NCI-H1417 (cell line): Measurements from ENCODE around the gene CIART.
"Not testable (repeated sequence)": the region's sequence is repeated elsewhere in the genome, so short reads cannot be mapped to it uniquely, and the experiment has no call there.

Experiments
- DNase-seq, 3 experiments: peaks; one replicate each; lab custom pipeline; 2025; lab: John Stamatoyannopoulos, UW

The CIART gene

DNA sequence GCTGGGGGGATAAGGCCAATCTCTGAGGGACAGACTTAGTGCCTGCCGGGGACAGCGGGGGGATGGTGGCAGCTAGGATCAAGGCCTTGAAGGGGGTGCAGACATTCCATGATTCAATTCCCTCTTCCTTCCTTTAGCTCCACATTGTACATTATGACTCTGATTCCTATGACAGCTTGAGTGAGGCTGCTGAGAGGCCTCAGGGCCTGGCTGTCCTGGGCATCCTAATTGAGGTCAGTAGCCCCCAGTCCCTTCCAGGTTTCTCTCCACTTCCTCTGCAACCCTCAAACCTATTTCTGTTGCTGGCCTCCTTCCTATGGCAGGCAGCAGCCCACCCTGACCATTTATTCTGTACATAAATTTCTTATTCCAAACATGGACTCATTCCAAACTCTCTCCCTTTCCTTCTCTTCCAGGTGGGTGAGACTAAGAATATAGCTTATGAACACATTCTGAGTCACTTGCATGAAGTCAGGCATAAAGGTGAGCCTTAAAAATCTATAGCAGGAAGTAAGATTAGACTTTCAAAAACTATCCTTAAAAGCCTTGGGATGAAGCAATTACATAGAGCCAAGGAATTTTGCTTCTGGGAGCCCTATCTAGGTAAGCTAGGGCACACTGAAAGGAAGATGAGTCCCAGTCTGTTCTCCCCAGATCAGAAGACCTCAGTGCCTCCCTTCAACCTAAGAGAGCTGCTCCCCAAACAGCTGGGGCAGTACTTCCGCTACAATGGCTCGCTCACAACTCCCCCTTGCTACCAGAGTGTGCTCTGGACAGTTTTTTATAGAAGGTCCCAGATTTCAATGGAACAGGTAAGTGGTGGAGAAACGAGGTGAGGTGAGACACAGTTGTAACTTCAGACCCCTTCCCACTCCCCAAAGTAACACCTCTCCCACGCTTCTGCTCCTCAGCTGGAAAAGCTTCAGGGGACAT, 19.7 kb upstream of the CIART start:
- DNase-seq, result no peak

DNA sequence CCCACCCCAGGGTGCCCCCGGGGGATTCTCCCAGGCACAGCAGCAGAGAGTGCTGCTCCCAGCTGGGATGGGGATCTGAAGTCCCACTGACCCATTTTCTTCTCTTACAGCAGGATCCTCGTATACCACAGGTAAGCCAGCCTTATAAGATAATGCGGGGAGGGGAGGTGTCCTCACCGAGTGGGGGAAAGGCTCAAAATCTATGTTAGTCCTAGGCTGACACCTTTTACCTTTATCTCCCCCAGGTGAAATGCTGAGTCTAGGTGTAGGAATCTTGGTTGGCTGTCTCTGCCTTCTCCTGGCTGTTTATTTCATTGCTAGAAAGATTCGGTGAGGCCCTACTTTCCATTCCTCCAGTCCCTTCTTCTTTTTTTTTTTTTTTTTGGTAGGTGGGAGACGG, 18.8 kb upstream of the CIART start:
- DNase-seq, result no peak

DNA sequence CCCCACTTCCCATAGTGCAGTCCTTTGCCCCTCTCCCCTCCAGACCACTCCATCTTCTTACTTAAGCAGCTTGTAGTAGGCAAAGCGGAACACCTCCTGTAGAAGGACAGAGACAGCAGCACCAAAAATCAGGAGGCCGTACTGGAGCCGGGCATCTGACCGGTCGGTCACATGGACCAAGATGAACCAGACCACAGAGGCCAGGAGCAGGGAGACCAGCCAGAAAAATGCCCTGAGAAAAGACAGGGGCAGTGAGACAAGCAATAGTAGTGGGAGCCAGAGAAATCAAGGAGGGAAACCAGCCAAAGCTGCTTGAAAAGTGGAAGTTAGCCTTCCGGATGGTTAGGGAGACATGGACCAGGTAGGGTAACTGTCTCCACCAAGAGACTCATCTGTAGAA, 14.5 kb upstream of the CIART start:
- DNase-seq, result no peak

DNA sequence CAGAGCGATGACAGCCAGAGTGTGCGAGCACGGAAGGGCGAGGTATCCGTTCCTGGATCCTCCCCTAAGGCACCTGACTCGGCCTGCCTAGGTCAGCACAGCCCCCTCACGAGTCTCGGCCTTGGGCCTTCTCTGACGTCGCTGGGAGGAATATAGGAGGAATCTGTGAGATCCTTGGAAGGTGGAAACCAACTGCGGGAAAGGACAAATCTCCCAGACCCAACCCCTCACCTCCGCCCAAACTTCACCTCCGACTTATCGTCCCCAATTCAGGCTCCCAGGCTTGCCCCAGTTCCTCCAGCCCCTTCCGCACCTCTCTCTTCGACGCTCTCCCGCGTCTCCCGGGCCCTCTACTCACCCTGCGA, 14.0 kb upstream of the CIART start:
- peak in 1 of 3 experiments; percentile 28 for DNase-seq

DNA sequence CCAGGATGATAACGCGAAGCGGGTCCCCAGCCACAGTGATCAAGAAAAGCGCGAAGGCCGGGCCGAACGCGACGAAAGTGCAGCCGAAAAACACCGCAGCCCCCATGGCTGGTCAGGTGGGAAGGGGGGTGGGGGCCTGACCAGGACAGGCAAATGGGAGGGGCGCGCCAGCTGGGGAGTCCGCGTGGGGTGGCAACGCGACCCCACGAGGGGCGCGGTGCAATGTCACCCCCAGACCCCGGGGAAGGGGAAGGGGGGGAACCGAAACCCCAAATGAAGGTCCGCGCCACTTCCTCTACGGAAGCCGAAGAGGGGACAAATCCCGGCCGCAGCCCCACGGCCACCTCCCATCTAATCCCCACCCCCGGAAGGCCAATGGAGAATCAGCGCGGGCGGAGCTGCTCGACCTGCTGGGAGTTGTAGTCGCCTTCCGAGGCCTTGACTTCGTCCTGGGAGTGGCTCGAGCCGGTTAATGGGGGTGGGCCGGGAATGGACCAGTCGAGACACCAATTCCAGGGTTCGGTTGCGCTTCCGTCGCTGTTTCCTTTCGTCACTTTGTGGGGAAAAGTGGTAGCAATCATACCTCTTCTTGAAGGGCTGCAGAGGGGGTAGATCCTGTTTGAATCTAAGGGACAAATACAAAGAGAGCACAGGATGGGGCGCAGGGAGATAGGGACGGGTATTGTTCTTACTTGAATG, 13.5 kb upstream of the CIART start, which contains the start of gene APH1A:
APH1A (minus strand) TSS at position 312 of the 699 bp plus-strand sequence; CDS start at position 106, 206 bp downstream.
- DNase-seq, result peak; percentile 95 to 99 (median 97)

DNA sequence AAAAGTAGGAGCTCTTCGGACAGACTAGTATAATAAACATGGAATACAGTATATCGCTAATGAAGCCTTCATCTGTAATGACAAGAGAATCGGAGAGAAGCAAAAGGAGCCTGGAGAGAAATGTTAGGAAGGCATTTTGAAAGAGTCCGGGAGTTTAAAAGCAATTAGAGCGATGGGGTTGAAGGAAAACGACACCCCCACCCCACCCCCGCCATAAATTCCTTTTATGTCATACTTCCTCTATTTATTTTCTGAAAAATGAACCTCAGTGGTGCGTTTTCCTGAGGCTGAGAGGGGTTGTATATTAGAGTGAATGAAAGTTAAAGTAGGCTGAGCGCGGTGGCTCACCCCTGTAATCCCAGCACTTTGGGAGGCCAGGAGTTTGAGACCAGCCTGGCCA, 12.9 kb upstream of the CIART start:
- DNase-seq, result no peak

DNA sequence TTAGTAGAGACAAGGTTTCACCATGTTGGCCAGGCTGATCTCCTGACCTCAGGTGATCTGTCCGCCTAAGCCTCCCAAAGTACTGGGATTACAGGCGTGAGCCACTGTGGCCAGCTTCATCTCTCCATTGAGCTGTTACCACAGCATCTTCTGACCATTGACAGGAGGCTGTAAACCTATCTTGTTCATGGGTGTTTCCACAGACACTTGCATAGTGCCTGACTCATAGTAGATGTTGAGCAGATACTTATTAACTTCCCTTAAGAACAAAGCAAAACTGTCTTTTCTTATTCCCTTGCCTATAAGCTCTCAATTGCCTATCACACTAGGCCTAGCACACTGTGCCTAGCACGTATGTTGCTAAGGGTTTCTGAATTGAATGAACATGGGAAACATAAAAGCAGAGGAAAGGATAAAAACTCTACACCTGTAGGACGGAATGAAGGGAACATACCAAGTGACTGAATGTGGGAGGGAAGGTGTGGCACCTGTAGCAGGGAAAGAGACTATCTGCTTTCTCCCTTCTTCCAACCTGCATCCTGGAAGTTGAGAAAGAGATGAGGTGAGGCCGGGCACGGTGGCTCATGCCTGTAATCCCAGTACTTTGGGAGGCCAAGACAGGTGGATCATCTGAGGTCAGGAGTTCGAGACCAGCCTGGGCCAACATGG, 10.9 kb upstream of the CIART start:
- DNase-seq, result no peak

DNA sequence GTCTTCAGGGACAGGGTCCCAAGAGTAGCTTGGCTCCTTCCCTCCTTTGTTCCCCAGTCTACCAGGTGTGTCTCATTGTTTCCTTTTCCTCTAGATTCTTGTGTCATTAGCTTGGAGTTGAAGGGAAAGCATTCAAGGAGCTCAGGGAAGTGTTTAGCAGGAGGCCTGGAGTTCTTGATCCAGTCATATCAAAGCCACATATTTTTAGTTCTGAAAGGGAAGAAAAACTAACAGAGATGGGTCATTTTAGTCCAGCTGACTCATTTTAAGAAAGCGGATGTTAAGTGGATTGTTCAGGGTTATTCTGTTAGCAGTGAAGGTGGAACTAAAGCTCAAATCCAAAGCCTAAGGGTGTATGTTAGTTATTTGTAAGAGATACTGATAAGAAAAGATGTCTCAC, 9.0 kb upstream of the CIART start:
- no peak for DNase-seq

DNA sequence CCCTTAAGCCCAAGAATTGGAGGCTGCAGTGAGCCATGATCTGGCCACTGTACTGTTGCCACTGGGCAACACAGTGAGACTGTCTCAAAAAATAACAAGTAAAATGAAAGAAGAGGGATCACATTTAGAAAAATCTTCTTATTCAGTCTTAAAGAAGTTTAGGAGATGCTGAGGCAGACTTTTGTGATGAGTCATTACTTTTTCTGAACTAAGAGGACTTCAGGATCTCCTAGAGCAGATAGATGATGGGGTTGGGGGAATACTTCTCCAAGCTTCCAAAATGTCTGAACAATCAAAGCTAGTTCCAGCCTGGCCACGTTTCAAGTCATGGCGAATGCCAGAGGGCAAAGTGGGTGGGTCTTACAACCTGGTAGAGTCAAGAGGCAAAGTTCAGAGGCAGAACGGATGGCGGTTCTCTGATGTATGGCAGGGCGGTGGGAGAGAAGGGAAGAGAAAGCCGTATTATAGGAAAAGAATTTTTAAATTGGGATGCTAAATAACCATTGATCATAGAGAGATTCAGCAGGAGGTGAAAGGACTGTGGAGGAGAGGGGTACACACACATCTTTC, 2.1 kb upstream of the CIART start:
- DNase-seq, result peak in 2 of 3 experiments; percentile 16 to 45

DNA sequence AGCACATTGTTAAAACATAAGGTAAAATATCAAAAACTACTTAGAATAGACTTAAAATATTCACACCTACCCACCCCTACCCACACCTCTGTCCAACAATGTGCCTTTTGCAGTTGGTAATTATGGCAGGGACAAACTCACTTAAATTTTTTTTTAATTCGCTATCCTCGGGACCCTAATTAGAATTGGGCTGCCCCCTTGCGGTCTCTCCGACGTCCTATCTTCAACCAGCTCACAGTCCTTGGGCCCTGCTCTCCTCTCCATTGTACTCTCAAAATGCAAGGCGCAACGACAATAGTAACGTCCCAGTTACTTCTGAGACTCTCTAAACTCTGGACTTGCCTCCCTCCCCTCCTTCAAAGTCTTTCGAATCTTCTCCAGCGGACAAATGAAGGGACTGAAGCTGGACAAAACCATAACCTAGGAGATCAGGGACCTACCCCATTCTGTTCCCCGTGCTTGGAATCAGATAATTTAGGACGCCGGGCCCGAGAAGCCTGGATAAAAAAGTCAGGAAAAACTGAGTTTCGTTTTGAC, 1.1 kb upstream of the CIART start:
- DNase-seq, result peak; percentile 75 to 84 (median 80)

DNA sequence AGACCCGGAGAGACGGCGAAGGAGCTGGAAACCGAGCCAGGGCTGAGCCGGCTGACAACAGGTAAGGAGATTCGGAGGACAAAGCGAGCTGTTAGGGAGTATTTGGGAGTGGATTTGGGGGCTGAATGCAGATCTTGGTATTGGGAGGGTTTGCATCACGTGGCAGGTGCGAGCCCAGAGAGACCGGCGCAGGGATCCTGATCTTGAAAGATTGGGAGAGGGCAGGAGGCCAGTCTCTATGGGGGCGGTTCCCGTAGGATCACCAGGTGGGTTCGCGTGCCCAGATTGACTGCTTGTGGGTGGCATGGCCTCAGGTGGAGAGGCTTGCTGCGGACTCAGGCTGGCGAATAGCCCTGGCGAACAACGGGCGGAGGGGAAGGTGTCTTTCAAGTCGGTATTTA, 204 bp downstream of the CIART start:
- no peak for DNase-seq

DNA sequence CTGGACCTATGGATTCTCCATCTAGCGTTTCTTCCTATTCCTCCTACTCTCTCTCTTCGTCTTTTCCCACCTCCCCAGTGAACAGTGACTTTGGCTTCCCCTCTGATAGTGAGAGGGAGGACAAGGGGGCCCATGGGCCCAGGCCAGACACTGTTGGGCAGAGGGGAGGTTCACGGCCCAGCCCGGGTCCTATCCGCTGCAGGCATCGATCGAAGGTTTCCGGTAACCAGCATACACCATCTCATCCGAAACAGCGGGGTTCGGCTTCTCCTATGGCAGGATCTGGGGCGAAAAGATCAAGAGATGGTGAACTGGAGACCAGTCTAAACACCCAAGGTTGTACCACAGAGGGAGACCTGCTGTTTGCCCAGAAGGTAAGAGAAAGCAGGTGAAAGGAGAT, 906 bp downstream of the CIART start:
- DNase-seq, result peak in 2 of 3 experiments; percentile 40 to 64

DNA sequence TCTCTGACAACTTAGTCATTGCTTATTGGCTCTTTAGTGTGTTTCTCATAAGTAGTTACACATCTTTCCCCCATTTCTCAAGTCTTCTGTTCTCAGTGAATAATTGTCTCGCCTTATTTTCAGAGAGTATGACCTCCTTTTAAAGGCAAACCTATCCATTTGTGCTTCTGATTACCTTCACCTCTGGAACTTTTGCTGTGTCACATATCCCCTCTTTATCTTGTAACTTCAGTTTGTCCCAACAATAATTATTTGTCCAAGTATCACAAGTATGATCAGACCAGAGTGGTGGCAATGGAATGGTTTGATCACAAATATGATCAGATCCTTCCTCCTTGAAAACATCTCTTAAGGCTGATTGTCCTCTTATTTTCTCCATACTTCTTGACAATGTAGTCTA, 6.0 kb downstream of the CIART start:
- DNase-seq, result no peak

DNA sequence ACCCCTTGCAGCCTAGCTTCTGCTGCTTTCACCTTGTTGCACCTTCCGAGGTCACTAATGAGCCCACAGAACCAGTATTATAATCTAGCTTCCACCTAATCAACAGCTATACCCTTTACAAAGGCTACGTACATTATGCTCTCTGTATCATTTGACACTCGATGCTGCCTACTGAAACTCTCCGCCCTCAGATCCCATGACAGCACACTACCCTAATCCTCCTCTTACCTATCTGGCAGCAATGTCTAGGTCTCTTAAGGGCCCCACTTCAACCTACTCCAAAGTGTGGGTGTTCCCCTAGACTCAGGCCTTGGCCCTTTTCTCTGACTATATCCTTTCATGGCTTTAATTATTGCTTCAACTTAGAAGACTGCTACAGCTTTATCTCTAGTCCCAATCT, 6.5 kb downstream of the CIART start:
- no peak for DNase-seq

DNA sequence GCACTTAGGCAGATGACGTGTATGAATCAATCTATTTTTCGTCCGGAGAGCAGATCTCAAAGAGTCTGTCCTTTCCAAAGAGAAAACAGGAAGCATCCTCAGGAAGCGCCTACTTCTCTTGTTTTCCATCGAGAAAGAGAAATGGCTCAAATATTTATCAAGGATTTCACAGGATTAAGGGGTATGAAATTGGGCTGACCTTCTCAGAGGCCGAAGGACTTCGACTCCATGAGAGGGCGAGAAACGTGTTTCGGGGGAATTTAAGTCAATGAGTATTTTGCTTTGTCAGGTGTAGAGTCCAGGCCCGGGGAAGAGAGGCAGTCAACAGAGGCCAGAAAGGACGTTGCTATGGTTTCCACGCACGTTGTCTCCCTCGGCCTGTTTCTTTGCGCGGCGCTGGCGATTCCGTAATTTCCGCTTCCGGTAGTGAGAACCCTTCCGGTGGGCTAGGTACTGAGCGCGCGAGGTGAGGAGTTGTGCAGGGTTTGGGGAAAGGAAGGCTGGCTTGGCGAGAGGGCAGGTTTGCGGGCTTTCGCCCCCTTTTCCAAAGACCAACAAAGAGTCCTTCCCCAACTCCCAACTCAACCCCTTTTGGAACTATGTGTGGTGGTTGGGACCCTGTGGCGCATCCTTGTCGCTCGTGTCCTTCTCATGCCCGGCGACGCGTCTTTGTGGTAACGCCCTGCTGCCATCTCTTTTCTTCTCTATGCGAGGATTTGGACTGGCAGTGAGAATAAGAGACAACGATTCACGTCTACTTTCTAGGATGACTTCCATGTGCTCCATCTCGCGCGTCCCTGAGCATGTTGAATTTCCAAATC, 11.3 kb downstream of the CIART start, which contains the start of gene MRPS21:
MRPS21 (plus strand) TSS at position 429 of the 821 bp plus-strand sequence. CDS start 506 bp downstream, outside the sequence.
- DNase-seq, result peak; percentile 93 to 98 (median 97)

DNA sequence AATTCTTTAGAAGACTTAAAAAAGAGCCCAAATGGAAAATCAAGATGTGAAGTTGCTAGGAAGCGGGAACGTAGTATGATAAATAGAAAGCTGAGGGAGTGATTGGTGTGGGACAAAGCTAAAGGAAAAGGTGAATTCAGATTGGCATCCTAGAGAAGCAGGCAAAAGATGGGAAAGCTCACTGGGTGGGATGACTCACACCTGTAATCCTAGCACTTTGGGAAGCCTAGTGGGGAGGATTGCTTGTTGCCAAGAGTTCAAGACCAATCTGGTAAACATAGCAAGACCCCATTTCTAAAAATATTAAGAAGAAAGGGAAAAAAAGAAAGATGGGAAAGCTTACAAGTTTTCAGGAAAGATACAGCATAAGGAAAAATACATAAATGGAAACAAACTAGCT, 13.1 kb downstream of the CIART start:
- no peak for DNase-seq

DNA sequence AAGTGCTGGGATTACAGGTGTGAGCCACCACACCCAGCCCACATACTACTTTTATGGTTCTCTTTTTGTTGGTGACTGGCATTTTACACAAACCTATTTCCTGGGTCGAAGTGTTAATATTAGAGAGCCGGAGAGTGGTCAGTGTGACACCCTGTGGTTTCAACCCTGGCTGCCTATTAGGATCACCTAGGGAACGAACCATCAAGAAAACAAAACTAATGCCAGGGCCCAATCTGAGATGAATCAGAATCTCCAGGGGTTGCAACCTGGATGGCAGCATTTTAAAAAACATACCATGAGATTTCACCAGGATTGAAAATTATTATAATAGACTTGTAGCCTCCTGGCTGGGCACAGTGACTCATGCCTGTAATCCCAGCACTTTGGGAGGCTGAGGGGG, 17.4 kb downstream of the CIART start:
- DNase-seq, result no peak

DNA sequence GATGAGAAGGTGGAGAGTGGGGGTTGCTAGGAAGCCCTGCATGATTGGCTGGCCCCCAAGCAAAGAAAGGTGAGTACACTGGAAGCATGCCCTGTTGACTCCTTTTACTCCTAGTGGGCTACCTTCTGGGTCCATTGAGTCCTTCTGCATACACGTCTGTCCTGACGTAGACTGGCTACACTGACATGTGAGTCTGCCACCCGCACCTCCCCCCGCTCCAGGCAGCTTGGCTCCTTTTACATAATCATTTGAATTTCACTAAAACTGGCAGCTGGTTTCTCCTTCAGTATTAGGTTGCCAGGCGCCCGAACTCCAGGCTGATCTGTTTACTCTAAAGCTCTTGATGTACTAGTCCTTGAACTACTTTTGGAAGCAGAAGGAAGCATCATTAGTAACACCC, 20.0 kb downstream of the CIART start:
- DNase-seq, result no peak

DNA sequence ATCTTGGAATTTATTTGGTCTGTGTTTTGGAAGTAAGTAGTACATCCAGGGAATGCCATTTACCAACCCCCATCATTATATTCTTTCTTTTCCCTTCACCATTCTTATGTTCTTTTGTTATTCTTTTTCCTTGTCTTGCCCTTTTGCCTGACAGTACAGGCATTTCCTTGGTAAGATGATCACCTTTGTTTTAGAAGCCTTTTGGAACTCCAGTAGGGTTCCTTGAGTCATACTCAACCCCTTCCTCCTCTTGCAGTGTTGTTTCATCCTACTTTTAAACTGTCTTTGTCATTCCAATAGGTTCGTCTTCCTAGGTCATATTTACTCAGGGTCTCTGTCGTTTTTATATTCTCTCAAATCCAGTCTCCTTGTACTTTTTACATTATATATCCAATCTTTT, 20.5 kb downstream of the CIART start:
- no peak for DNase-seq

DNA sequence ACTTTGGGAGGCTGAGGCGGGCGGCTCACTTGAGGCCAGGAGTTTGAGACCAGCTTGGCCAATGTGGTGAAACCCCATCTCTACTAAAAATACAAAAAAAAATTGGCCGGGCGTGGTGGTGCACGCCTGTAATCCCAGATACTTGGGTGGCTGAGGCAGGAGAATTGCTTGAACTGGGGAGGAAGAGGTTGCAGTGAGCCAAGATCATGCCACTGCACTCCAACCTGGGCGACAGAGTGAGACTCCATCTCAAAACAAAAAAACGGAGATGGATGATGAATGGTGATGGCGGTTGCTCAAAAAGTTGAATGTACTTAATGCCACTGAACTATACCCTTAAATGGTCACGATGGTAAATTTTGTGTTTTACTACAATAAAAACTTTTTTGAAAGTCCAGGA, 26.2 kb downstream of the CIART start:
- not testable (repeated sequence) for DNase-seq
